HEK293 (cell line): ENCODE results near the gene CCDC117.

Source experiments
- CTCF ChIA-PET: fragments of 350-600 bp; formaldehyde crosslinking; extraction: SDS; loops from one replicate; lab custom pipeline; 2021; ENCODE audit warnings: antibody characterized with exemption; lab: Yijun Ruan, JAX
- POLR2A ChIA-PET: fragments of 300-600 bp; formaldehyde crosslinking; extraction: SDS; loops from one replicate; lab custom pipeline; 2020; ENCODE audit warnings: antibody characterized with exemption, inconsistent platforms; lab: Yijun Ruan, JAX
- H3K27ac ChIP-seq: fragments of 200-500 bp; sonication (Bioruptor generic); 2 replicates; pipeline ENCODE4 v1.5.1; 2014; ENCODE audit warnings: low read depth, low read length, control low read depth, inconsistent platforms; ENCODE audit errors: extremely low read depth
- H3K36me3 ChIP-seq, 2 experiments: fragments of 200-500 bp in 1 of 2; sonication (Bioruptor generic) in 1 of 2; 1 replicate in 1 of 2; 2 replicates in 1 of 2; pipeline ENCODE4 v1.5.1; 2014 to 2017; ENCODE audit warnings: inconsistent platforms in 2 of 2, low read length in 2 of 2; ENCODE audit not compliant: control insufficient read depth in 2 of 2, insufficient read depth in 1 of 2
- H3K4me1 ChIP-seq: fragments of 200-500 bp; sonication (Bioruptor generic); 2 replicates; pipeline ENCODE4 v1.5.1; 2014; ENCODE audit warnings: mild to moderate bottlenecking, low read length, inconsistent platforms; ENCODE audit not compliant: control insufficient read depth, insufficient read depth
- H3K4me3 ChIP-seq: 2 replicates; pipeline ENCODE4 v1.5.1; 2011; ENCODE audit warnings: low read depth, mild to moderate bottlenecking, control low read depth, low read length, moderate library complexity
- H3K9me3 ChIP-seq: fragments of 200-500 bp; sonication (Bioruptor generic); 2 replicates; pipeline ENCODE4 v1.5.1; 2014; ENCODE audit warnings: low read depth, low read length, inconsistent platforms; ENCODE audit not compliant: control insufficient read depth, insufficient read depth
- EGR2 ChIP-seq: fragments of 450-650 bp; formaldehyde crosslinking; IDR thresholded peaks from 2 replicates; pipeline ENCODE4 v1.5.1; 2016; ENCODE audit warnings: low read depth, missing biosample characterization, missing genetic modification characterization
- HOXA7 ChIP-seq: sonication (generic); formaldehyde crosslinking; IDR thresholded peaks from 2 replicates; pipeline ENCODE4 v1.8.1; 2022; ENCODE audit warnings: missing genetic modification reagents, borderline replicate concordance
- KLF1 ChIP-seq: fragments of 450-650 bp; formaldehyde crosslinking; IDR thresholded peaks from 2 replicates; pipeline ENCODE4 v1.5.1; 2016; ENCODE audit warnings: missing biosample characterization, missing genetic modification characterization
- KLF16 ChIP-seq: fragments of 450-650 bp; formaldehyde crosslinking; IDR thresholded peaks from 2 replicates; pipeline ENCODE4 v1.5.1; 2017; ENCODE audit warnings: missing biosample characterization, missing genetic modification characterization
- MEIS1 ChIP-seq: sonication (generic); formaldehyde crosslinking; IDR thresholded peaks from 2 replicates; pipeline ENCODE4 v1.8.1; 2022; ENCODE audit warnings: missing genetic modification reagents, mild to moderate bottlenecking, borderline replicate concordance
- MZF1 ChIP-seq: fragments of 450-650 bp; formaldehyde crosslinking; IDR thresholded peaks from 2 replicates; pipeline ENCODE4 v1.5.1; 2017; ENCODE audit warnings: missing biosample characterization, missing genetic modification characterization, borderline replicate concordance
- RBAK ChIP-seq: fragments of 450-650 bp; formaldehyde crosslinking; IDR thresholded peaks from 2 replicates; pipeline ENCODE4 v1.5.1; 2016; ENCODE audit warnings: missing biosample characterization, missing genetic modification characterization
- SCRT2 ChIP-seq: fragments of 450-650 bp; formaldehyde crosslinking; IDR thresholded peaks from 2 replicates; pipeline ENCODE4 v1.5.1; 2016; ENCODE audit warnings: missing biosample characterization, missing genetic modification characterization
- SP2 ChIP-seq: fragments of 450-650 bp; formaldehyde crosslinking; IDR thresholded peaks from 2 replicates; pipeline ENCODE4 v1.5.1; 2016; ENCODE audit warnings: missing biosample characterization, missing genetic modification characterization
- YY1 ChIP-seq: fragments of 450-650 bp; formaldehyde crosslinking; IDR thresholded peaks from 2 replicates; pipeline ENCODE4 v1.5.1; 2018; ENCODE audit warnings: missing biosample characterization, missing genetic modification characterization
- YY2 ChIP-seq: fragments of 450-650 bp; formaldehyde crosslinking; IDR thresholded peaks from 2 replicates; pipeline ENCODE4 v1.5.1; 2016; ENCODE audit warnings: missing biosample characterization, missing genetic modification characterization
- ZBTB21 ChIP-seq: fragments of 450-650 bp; formaldehyde crosslinking; IDR thresholded peaks from 2 replicates; pipeline ENCODE4 v1.5.1; 2017; ENCODE audit warnings: missing biosample characterization, missing genetic modification characterization
- ZBTB8A ChIP-seq: fragments of 450-650 bp; formaldehyde crosslinking; IDR thresholded peaks from 2 replicates; pipeline ENCODE4 v1.5.1; 2016; ENCODE audit warnings: missing biosample characterization, missing genetic modification characterization
- ZNF112 ChIP-seq: fragments of 450-650 bp; formaldehyde crosslinking; IDR thresholded peaks from 2 replicates; pipeline ENCODE4 v1.5.0; 2017; ENCODE audit warnings: missing biosample characterization, missing genetic modification characterization
- ZNF138 ChIP-seq: fragments of 450-650 bp; formaldehyde crosslinking; IDR thresholded peaks from 2 replicates; pipeline ENCODE4 v1.5.1; 2016; ENCODE audit warnings: missing biosample characterization, missing genetic modification characterization, borderline replicate concordance
- ZNF2 ChIP-seq: fragments of 450-650 bp; formaldehyde crosslinking; IDR thresholded peaks from 2 replicates; pipeline ENCODE4 v1.5.1; 2016; ENCODE audit warnings: missing biosample characterization, missing genetic modification characterization
- ZNF202 ChIP-seq: fragments of 450-650 bp; formaldehyde crosslinking; IDR thresholded peaks from 2 replicates; pipeline ENCODE4 v1.5.1; 2016; ENCODE audit warnings: missing biosample characterization, missing genetic modification characterization, borderline replicate concordance
- ZNF221 ChIP-seq: fragments of 450-650 bp; formaldehyde crosslinking; IDR thresholded peaks from 2 replicates; pipeline ENCODE4 v1.5.1; 2017; ENCODE audit warnings: missing biosample characterization, missing genetic modification characterization, borderline replicate concordance
- ZNF302 ChIP-seq: fragments of 450-650 bp; formaldehyde crosslinking; IDR thresholded peaks from 2 replicates; pipeline ENCODE4 v1.5.1; 2016; ENCODE audit warnings: missing biosample characterization, missing genetic modification characterization, low read depth
- ZNF394 ChIP-seq: fragments of 450-650 bp; formaldehyde crosslinking; IDR thresholded peaks from 2 replicates; pipeline ENCODE4 v1.5.1; 2016; ENCODE audit warnings: missing biosample characterization, missing genetic modification characterization, mild to moderate bottlenecking, moderate library complexity, borderline replicate concordance
- ZNF561 ChIP-seq: fragments of 450-650 bp; IDR thresholded peaks from 2 replicates; pipeline ENCODE4 v1.5.1; 2018; ENCODE audit warnings: missing biosample characterization, missing genetic modification characterization, borderline replicate concordance
- ZNF600 ChIP-seq: fragments of 450-650 bp; formaldehyde crosslinking; IDR thresholded peaks from 2 replicates; pipeline ENCODE4 v1.5.1; 2016; ENCODE audit warnings: missing biosample characterization, missing genetic modification characterization
- ZNF660 ChIP-seq: fragments of 450-650 bp; IDR thresholded peaks from 2 replicates; pipeline ENCODE4 v1.5.1; 2018; ENCODE audit warnings: missing biosample characterization, mild to moderate bottlenecking, missing genetic modification characterization
- ZNF707 ChIP-seq: fragments of 450-650 bp; formaldehyde crosslinking; IDR thresholded peaks from 2 replicates; pipeline ENCODE4 v1.5.1; 2016; ENCODE audit warnings: missing biosample characterization, missing genetic modification characterization
- ZNF777 ChIP-seq: fragments of 450-650 bp; formaldehyde crosslinking; IDR thresholded peaks from 2 replicates; pipeline ENCODE4 v1.5.1; 2017; ENCODE audit warnings: missing biosample characterization, missing genetic modification characterization, borderline replicate concordance
- TF ChIP-seq, protein P1 (sequence below): fragments of 450-650 bp; formaldehyde crosslinking; IDR thresholded peaks from 2 replicates; pipeline ENCODE4 v1.5.1; 2016; ENCODE audit warnings: missing biosample characterization, missing genetic modification characterization
- TF ChIP-seq, protein P2 (sequence below): sonication (generic); formaldehyde crosslinking; IDR thresholded peaks from 2 replicates; pipeline ENCODE4 v1.8.1; 2022; ENCODE audit warnings: mild to moderate bottlenecking, moderate library complexity, missing genetic modification reagents
- TF ChIP-seq, protein P3 (sequence below): fragments of 450-650 bp; formaldehyde crosslinking; IDR thresholded peaks from 2 replicates; pipeline ENCODE4 v1.5.1; 2016; ENCODE audit warnings: missing biosample characterization, missing genetic modification characterization
- TF ChIP-seq, protein P4 (sequence below): fragments of 450-650 bp; formaldehyde crosslinking; IDR thresholded peaks from 2 replicates; pipeline ENCODE4 v1.5.1; 2016; ENCODE audit warnings: missing biosample characterization, missing genetic modification characterization, low read depth

CCDC117 gene

DNA sequence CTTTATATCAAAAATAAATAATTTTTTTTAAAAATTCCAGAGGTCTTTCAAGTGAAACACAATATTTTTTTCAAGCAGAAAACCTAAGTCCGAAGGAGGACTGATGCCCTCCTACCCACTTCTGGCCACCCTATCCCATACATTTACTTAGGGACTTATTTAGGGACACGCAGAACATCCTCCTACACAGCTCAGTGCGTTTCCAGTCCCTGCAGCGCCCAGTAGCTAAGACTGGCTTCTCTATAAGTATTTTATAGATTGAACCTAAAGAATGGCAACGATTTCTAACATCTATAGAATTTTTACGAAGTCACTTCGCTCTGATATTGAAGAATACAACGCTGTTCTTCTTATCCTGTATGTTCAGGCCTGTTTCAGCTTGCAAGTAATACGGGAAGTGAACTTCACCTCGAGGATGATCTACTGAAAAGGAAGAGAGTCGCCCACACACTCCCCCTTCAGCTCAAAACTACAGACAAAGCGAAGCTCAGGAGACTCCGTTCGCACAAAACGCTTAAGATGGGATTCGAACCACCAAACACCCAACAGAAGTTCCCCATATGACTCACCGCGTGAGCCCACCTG, 31.2 kb upstream of the CCDC117 start:
- ChIA-PET CTCF (interaction anchor here (0.6 to 0.9 kb wide), 4 partner anchors 10 to 78 kb away, joined by 3 to 4 read pairs (median 4); no protein-coding TSS in a partner anchor), POLR2A (interaction anchor here (0.6 to 2.4 kb wide), 8 partner anchors 8 to 62 kb away, joined by 3 to 13 read pairs (median 4); partner anchors contain the start of genes CCDC117, TTC28 and XBP1)
- H3K9me3 ChIP-seq, result no peaks in the 10 kb centered on the region
- no peaks in the 10 kb centered on the region for H3K4me1 ChIP-seq
- H3K36me3 ChIP-seq, result peaks cover 31 to 38% of the 10 kb centered on the region in 2 experiments
- H3K4me3 ChIP-seq, result peak overlapping the region; percentile 64
- peak overlapping the region; percentile 59 for H3K27ac ChIP-seq
- TF ChIP-seq YY2 (no peak), ZNF302 (tag by site-specific recombination) (no peak), SP2 (tag by site-specific recombination) (no peak), SCRT2 (no peak), ZNF2 (tag by site-specific recombination) (no peak), ZNF707 (no peak), ZNF600 (tag by site-specific recombination) (peak; percentile 38; the same call in 1 of the 2 replicates), MEIS1 (CRISPR knock-in tag) (no peak), ZBTB21 (no peak), RBAK (no peak), ZNF112 (no peak), ZNF202 (tag by site-specific recombination) (no peak), HOXA7 (CRISPR knock-in tag) (no peak), MZF1 (peak; percentile 59; the same call in 1 of the 2 replicates), ZNF777 (tag by site-specific recombination) (no peak), ZNF138 (tag by site-specific recombination) (no peak), ZNF221 (no peak), KLF1 (tag by site-specific recombination) (no peak), ZNF394 (tag by site-specific recombination) (peak; percentile 50; the same call in 1 of the 2 replicates), EGR2 (0 out of 2 replicates have a peak, but pooled peaks have one; percentile 41), ZNF660 (tag by site-specific recombination) (peak; percentile 40; the same call in 1 of the 2 replicates), KLF16 (tag by site-specific recombination) (0 out of 2 replicates have a peak, but pooled peaks have one; percentile 10), YY1 (tag by site-specific recombination) (no peak), ZNF561 (tag by site-specific recombination) (peak; percentile 71; the same call in 1 of the 2 replicates), ZBTB8A (tag by site-specific recombination) (peak; percentile 27; the same call in 1 of the 2 replicates)
- TF ChIP-seq, protein P1, sequence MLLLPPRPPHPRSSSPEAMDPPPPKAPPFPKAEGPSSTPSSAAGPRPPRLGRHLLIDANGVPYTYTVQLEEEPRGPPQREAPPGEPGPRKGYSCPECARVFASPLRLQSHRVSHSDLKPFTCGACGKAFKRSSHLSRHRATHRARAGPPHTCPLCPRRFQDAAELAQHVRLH (tag by site-specific recombination), result no peak
- TF ChIP-seq, protein P2, sequence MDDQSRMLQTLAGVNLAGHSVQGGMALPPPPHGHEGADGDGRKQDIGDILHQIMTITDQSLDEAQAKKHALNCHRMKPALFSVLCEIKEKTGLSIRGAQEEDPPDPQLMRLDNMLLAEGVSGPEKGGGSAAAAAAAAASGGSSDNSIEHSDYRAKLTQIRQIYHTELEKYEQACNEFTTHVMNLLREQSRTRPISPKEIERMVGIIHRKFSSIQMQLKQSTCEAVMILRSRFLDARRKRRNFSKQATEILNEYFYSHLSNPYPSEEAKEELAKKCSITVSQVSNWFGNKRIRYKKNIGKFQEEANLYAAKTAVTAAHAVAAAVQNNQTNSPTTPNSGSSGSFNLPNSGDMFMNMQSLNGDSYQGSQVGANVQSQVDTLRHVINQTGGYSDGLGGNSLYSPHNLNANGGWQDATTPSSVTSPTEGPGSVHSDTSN, result no peak
- TF ChIP-seq, protein P3, sequence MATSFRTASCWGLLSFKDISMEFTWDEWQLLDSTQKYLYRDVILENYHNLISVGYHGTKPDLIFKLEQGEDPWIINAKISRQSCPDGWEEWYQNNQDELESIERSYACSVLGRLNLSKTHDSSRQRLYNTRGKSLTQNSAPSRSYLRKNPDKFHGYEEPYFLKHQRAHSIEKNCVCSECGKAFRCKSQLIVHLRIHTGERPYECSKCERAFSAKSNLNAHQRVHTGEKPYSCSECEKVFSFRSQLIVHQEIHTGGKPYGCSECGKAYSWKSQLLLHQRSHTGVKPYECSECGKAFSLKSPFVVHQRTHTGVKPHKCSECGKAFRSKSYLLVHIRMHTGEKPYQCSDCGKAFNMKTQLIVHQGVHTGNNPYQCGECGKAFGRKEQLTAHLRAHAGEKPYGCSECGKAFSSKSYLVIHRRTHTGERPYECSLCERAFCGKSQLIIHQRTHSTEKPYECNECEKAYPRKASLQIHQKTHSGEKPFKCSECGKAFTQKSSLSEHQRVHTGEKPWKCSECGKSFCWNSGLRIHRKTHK (tag by site-specific recombination), result no peak
- TF ChIP-seq, protein P4, sequence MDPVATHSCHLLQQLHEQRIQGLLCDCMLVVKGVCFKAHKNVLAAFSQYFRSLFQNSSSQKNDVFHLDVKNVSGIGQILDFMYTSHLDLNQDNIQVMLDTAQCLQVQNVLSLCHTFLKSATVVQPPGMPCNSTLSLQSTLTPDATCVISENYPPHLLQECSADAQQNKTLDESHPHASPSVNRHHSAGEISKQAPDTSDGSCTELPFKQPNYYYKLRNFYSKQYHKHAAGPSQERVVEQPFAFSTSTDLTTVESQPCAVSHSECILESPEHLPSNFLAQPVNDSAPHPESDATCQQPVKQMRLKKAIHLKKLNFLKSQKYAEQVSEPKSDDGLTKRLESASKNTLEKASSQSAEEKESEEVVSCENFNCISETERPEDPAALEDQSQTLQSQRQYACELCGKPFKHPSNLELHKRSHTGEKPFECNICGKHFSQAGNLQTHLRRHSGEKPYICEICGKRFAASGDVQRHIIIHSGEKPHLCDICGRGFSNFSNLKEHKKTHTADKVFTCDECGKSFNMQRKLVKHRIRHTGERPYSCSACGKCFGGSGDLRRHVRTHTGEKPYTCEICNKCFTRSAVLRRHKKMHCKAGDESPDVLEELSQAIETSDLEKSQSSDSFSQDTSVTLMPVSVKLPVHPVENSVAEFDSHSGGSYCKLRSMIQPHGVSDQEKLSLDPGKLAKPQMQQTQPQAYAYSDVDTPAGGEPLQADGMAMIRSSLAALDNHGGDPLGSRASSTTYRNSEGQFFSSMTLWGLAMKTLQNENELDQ, result no peak
